Neural progenitor cell (in vitro differentiated cells): ENCODE data around the gene EXOC4. TPM values are rescaled to one million over a fixed set of nuclear protein-coding genes. Genes with fewer than 3 reads are reported as not detected.

ENCODE experiments used
- DNase-seq: peaks from one replicate; pipeline ENCODE4 v3.0.0-alpha.2; 2016; ENCODE audit warnings: low spot score
- H2AFZ ChIP-seq: fragments of 200-600 bp; sonication (generic); replicated peaks from 2 replicates; pipeline ENCODE4 v1.6.1; 2016; ENCODE audit warnings: antibody characterized with exemption
- H3F3A ChIP-seq: fragments of 200-600 bp; sonication (generic); 2 replicates; pipeline ENCODE4 v1.6.1; 2016; ENCODE audit warnings: antibody characterized with exemption, low read depth
- H3K27ac ChIP-seq: fragments of 200-600 bp; sonication (generic); 2 replicates; pipeline ENCODE4 v1.5.1; 2016; ENCODE audit warnings: mild to moderate bottlenecking
- H3K27me3 ChIP-seq: fragments of 200-600 bp; sonication (generic); 2 replicates; pipeline ENCODE4 v1.6.1; 2016; ENCODE audit warnings: mild to moderate bottlenecking, moderate library complexity
- H3K36me3 ChIP-seq: fragments of 200-600 bp; sonication (generic); 2 replicates; pipeline ENCODE4 v1.5.1; 2016
- H3K4me1 ChIP-seq: fragments of 200-600 bp; sonication (generic); 2 replicates; pipeline ENCODE4 v1.6.1; 2016; ENCODE audit warnings: mixed run types
- H3K4me2 ChIP-seq: fragments of 200-600 bp; sonication (generic); 2 replicates; pipeline ENCODE4 v1.6.1; 2016
- H3K4me3 ChIP-seq: fragments of 200-600 bp; sonication (generic); 2 replicates; pipeline ENCODE4 v1.5.1; 2016
- H3K79me2 ChIP-seq: fragments of 200-600 bp; sonication (generic); 2 replicates; pipeline ENCODE4 v1.6.1; 2016; ENCODE audit warnings: low read depth
- H3K9ac ChIP-seq: fragments of 200-600 bp; sonication (generic); 2 replicates; pipeline ENCODE4 v1.6.1; 2016
- H3K9me3 ChIP-seq: fragments of 200-600 bp; sonication (generic); 2 replicates; pipeline ENCODE4 v1.5.1; 2016; ENCODE audit warnings: low read depth
- H4K20me1 ChIP-seq: fragments of 200-600 bp; sonication (generic); 2 replicates; pipeline ENCODE4 v1.6.1; 2016; ENCODE audit warnings: low read depth
- H3K27ac Mint-ChIP-seq: 3 replicates; pipeline ENCODE4 v1.8.0; 2021; ENCODE audit warnings: mixed read lengths
- H3K27me3 Mint-ChIP-seq: 2 replicates; pipeline ENCODE4 v1.8.0; 2022; ENCODE audit warnings: low read depth, mild to moderate bottlenecking, inconsistent platforms, moderate library complexity, mixed read lengths; ENCODE audit not compliant: insufficient read depth
- H3K36me3 Mint-ChIP-seq: 3 replicates; pipeline ENCODE4 v1.8.0; 2021; ENCODE audit warnings: mixed read lengths
- H3K4me1 Mint-ChIP-seq: 3 replicates; pipeline ENCODE4 v1.8.0; 2021; ENCODE audit warnings: mixed read lengths
- H3K4me3 Mint-ChIP-seq: 3 replicates; pipeline ENCODE4 v1.8.0; 2021; ENCODE audit warnings: mild to moderate bottlenecking, moderate library complexity, mixed read lengths
- H3K9me3 Mint-ChIP-seq: 3 replicates; pipeline ENCODE4 v1.8.0; 2020; ENCODE audit warnings: mixed read lengths
- CTCF ChIP-seq: fragments of 200-600 bp; sonication (generic); IDR thresholded peaks from 2 replicates; pipeline ENCODE4 v1.5.1; 2017; ENCODE audit warnings: antibody characterized with exemption, mild to moderate bottlenecking
- EZH2 ChIP-seq: fragments of 200-600 bp; sonication (generic); IDR thresholded peaks from 2 replicates; pipeline ENCODE4 v1.6.1; 2017; ENCODE audit warnings: antibody characterized with exemption, mild to moderate bottlenecking, moderate library complexity
- EZH2phosphoT487 ChIP-seq: fragments of 200-600 bp; sonication (generic); IDR thresholded peaks from 2 replicates; pipeline ENCODE4 v1.6.1; 2017; ENCODE audit warnings: antibody characterized with exemption
- total RNA-seq: library from RNA; depleted of rRNA; stranded (reverse); fragments of >200 nt; gene quantifications from 2 replicates; pipeline ENCODE4 v1.2.3, GENCODE V29; 2015; ENCODE audit warnings: low replicate concordance

Gene EXOC4
- total RNA-seq, 1 donor from 2014 or later, result 129 TPM

GRCh38 chr7:133703547-133703946 lies 450.7 kb downstream of the EXOC4 start:
- peaks cover 3% of the 10 kb centered on the region for H3K4me1 Mint-ChIP-seq
- no peaks in the 10 kb centered on the region for H4K20me1 ChIP-seq
- no peaks in the 10 kb centered on the region for H3K79me2 ChIP-seq
- no peak overlapping the region for H3K4me3 ChIP-seq
- no peaks in the 10 kb centered on the region for H3K36me3 ChIP-seq
- H3K9ac ChIP-seq, result no peak overlapping the region
- no peak overlapping the region for H3K4me3 Mint-ChIP-seq
- H3K4me2 ChIP-seq, result no peak overlapping the region
- no peaks in the 10 kb centered on the region for H3K4me1 ChIP-seq
- H3K9me3 Mint-ChIP-seq, result no peaks in the 10 kb centered on the region
- H3K27ac Mint-ChIP-seq, result no peak overlapping the region
- no peak for DNase-seq
- H3K9me3 ChIP-seq, result no peaks in the 10 kb centered on the region
- H3K27me3 Mint-ChIP-seq, result no peaks in the 10 kb centered on the region
- H3K27me3 ChIP-seq, result no peaks in the 10 kb centered on the region
- H3K27ac ChIP-seq, result no peak overlapping the region
- TF ChIP-seq EZH2, result no peak
- no peak for TF ChIP-seq CTCF
- TF ChIP-seq EZH2phosphoT487, result no peak
- no peaks in the 10 kb centered on the region for H3F3A ChIP-seq
- H3K36me3 Mint-ChIP-seq, result no peaks in the 10 kb centered on the region
- no peak overlapping the region for H2AFZ ChIP-seq

GRCh38 chr7:133704453-133704852 lies 451.6 kb downstream of the EXOC4 start:
- Histone ChIP-seq H3K9me3 (no peaks in the 10 kb centered on the region), H2AFZ (no peak overlapping the region), H3F3A (no peaks in the 10 kb centered on the region), H3K79me2 (no peaks in the 10 kb centered on the region), H3K36me3 (no peaks in the 10 kb centered on the region), H4K20me1 (no peaks in the 10 kb centered on the region), H3K27me3 (no peaks in the 10 kb centered on the region), H3K9ac (no peak overlapping the region), H3K4me1 (no peaks in the 10 kb centered on the region), H3K4me2 (no peak overlapping the region), H3K4me3 (no peak overlapping the region), H3K27ac (no peak overlapping the region)
- peaks cover 3% of the 10 kb centered on the region for H3K4me1 Mint-ChIP-seq
- no peaks in the 10 kb centered on the region for H3K27me3 Mint-ChIP-seq
- DNase-seq, result no peak
- no peaks in the 10 kb centered on the region for H3K9me3 Mint-ChIP-seq
- TF ChIP-seq EZH2phosphoT487, result no peak
- no peak for TF ChIP-seq EZH2
- TF ChIP-seq CTCF, result no peak
- no peaks in the 10 kb centered on the region for H3K36me3 Mint-ChIP-seq
- H3K27ac Mint-ChIP-seq, result no peak overlapping the region
- no peak overlapping the region for H3K4me3 Mint-ChIP-seq

GRCh38 chr7:133705596-133705995 lies 452.7 kb downstream of the EXOC4 start:
- Mint-ChIP-seq H3K27ac (no peak overlapping the region), H3K9me3 (no peaks in the 10 kb centered on the region), H3K27me3 (no peaks in the 10 kb centered on the region), H3K4me3 (no peak overlapping the region), H3K36me3 (no peaks in the 10 kb centered on the region), H3K4me1 (peaks cover 3% of the 10 kb centered on the region)
- H3F3A ChIP-seq, result no peaks in the 10 kb centered on the region
- no peak overlapping the region for H3K27ac ChIP-seq
- no peak for DNase-seq
- H2AFZ ChIP-seq, result no peak overlapping the region
- H3K9me3 ChIP-seq, result no peaks in the 10 kb centered on the region
- H4K20me1 ChIP-seq, result no peaks in the 10 kb centered on the region
- no peak for TF ChIP-seq EZH2
- TF ChIP-seq CTCF, result no peak
- no peak for TF ChIP-seq EZH2phosphoT487
- no peaks in the 10 kb centered on the region for H3K4me1 ChIP-seq
- no peak overlapping the region for H3K4me2 ChIP-seq
- no peaks in the 10 kb centered on the region for H3K36me3 ChIP-seq
- H3K79me2 ChIP-seq, result no peaks in the 10 kb centered on the region
- H3K27me3 ChIP-seq, result no peaks in the 10 kb centered on the region
- no peak overlapping the region for H3K9ac ChIP-seq
- no peak overlapping the region for H3K4me3 ChIP-seq
